ENCODE results near the gene PGS1. TPM values are rescaled to one million over a fixed set of nuclear protein-coding genes. Genes with fewer than 3 reads are reported as not detected.

The PGS1 gene
- total RNA-seq, 3 donors from 2014 or later = 47.4 to 51.7 (median 47.5) TPM

- DNase-seq (no peak), ATAC-seq (no peak)
- no peaks in the 10 kb centered on the region for H3K27me3 Mint-ChIP-seq (ENCODE audit: low read depth)
- peaks cover 4% of the 10 kb centered on the region for H3K4me1 Mint-ChIP-seq (ENCODE audit: low read depth)
- no peaks in the 10 kb centered on the region for H3K9me3 Mint-ChIP-seq
- peaks cover 60% of the 10 kb centered on the region for H3K36me3 Mint-ChIP-seq (ENCODE audit: insufficient read depth)
- H3K4me3 Mint-ChIP-seq = no peak overlapping the region
These were observed 19.2 kb downstream of the PGS1 start for GRCh38 chr17:78397681-78398101.

GRCh38 chr17:78398390-78398789 lies 19.9 kb downstream of the PGS1 start:
- Mint-ChIP-seq H3K4me3 (no peak overlapping the region), H3K9me3 (no peaks in the 10 kb centered on the region), H3K27me3 (ENCODE audit: low read depth) (no peaks in the 10 kb centered on the region), H3K4me1 (ENCODE audit: low read depth) (peaks cover 2% of the 10 kb centered on the region), H3K36me3 (ENCODE audit: insufficient read depth) (peaks cover 65% of the 10 kb centered on the region)
- ATAC-seq = no peak
- DNase-seq = no peak

- Mint-ChIP-seq H3K9me3 (no peaks in the 10 kb centered on the region), H3K36me3 (ENCODE audit: insufficient read depth) (peaks cover 67% of the 10 kb centered on the region)
- no peak for ATAC-seq
These were observed 20.7 kb downstream of the PGS1 start for GRCh38 chr17:78399028-78399692.

DNA sequence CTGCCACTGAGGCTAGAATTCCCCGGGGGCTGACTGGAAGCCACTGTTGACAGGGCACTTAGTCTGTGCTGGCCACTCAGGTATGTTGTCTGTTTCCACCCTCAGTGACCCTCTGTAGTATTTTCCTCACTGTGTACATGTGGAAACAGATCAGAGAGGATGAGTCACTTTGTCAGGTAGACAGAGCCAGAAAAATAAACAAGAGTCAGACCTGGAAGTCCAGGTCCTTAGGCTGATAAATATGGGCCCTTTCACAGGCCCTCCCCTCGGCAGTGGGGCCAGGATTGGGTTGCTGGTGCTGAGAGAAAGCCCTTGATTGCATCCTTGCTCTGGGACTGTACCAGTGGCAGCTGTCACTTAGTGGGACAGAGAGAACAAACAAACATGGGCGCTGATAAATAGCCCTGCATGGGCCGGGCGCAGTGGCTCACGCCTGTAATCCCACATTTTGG lies 21.3 kb downstream of the PGS1 start:
- Mint-ChIP-seq H3K27me3 (ENCODE audit: low read depth) (no peaks in the 10 kb centered on the region), H3K4me1 (ENCODE audit: low read depth) (no peaks in the 10 kb centered on the region), H3K9me3 (no peaks in the 10 kb centered on the region), H3K4me3 (no peak overlapping the region), H3K36me3 (ENCODE audit: insufficient read depth) (peaks cover 68% of the 10 kb centered on the region)
- ATAC-seq (no peak), DNase-seq (no peak)

More at GRCh38 chr17:78399028-78399692, 20.7 kb downstream of the PGS1 start:
- DNase-seq = no peak
- no peaks in the 10 kb centered on the region for H3K4me1 Mint-ChIP-seq (ENCODE audit: low read depth)
- no peaks in the 10 kb centered on the region for H3K27me3 Mint-ChIP-seq (ENCODE audit: low read depth)
- no peak overlapping the region for H3K4me3 Mint-ChIP-seq

DNA sequence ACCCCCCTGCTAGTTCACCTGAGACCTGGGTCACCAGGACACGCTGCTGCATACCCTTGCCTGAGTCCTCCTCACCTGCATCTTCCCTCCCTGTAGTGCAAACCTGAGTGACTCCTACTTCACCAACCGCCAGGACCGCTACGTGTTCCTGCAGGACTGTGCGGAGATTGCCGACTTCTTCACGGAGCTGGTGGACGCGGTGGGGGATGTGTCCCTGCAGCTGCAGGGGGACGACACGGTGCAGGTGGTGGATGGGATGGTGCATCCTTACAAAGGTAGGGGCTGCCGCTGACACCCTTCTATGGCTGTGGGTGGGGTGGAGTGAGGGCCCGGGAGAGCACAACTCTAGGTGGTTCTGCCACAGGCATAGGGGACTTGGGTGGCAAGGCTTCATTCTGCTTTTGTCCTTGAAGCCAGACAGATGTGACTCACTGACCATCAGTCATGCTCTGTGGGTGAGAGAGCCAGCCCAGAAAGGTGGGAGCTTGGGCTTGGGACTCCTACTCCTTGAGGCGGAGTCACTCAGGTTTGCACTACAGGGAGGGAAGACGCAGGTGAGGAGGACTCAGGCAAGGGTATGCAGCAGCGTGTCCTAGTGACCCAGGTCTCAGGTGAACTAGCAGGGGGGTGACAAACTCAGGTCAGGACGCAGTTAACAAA lies 22.3 kb downstream of the PGS1 start:
- no peak for DNase-seq
- H3K4me3 Mint-ChIP-seq = no peak overlapping the region
- H3K27me3 Mint-ChIP-seq (ENCODE audit: low read depth) = no peaks in the 10 kb centered on the region
- ATAC-seq = no peak
- H3K4me1 Mint-ChIP-seq (ENCODE audit: low read depth) = peaks cover 1% of the 10 kb centered on the region
- no peaks in the 10 kb centered on the region for H3K9me3 Mint-ChIP-seq
- peaks cover 60% of the 10 kb centered on the region for H3K36me3 Mint-ChIP-seq (ENCODE audit: insufficient read depth)

GRCh38 chr17:78401246-78401645 lies 22.8 kb downstream of the PGS1 start:
- peaks cover 3% of the 10 kb centered on the region for H3K4me1 Mint-ChIP-seq (ENCODE audit: low read depth)
- H3K9me3 Mint-ChIP-seq = no peaks in the 10 kb centered on the region
- no peak for DNase-seq
- peaks cover 56% of the 10 kb centered on the region for H3K36me3 Mint-ChIP-seq (ENCODE audit: insufficient read depth)
- ATAC-seq = no peak
- no peak overlapping the region for H3K4me3 Mint-ChIP-seq
- H3K27me3 Mint-ChIP-seq (ENCODE audit: low read depth) = no peaks in the 10 kb centered on the region

DNA sequence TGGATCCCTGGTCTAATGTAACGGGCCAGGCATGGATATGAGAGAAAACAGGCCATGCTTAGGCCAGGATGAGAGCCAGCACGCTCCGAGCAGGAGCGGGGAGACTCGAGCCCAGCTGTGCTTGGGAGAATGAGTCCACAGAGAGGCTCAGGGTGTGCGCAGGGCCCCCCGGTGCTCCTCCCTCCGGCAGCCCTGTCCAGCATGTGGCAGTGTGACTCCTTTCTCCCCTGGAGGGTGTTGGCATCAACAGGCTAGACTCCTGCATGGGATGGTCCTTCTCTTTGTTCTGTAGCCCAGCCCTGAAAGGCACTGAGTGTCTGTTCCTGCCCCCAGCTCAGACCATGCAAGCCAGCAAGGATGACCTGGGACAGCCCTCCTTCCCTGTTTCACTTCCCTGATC lies 23.4 kb downstream of the PGS1 start:
- H3K4me1 Mint-ChIP-seq (ENCODE audit: low read depth) = peaks cover 6% of the 10 kb centered on the region
- no peak overlapping the region for H3K4me3 Mint-ChIP-seq
- H3K36me3 Mint-ChIP-seq (ENCODE audit: insufficient read depth) = peaks cover 52% of the 10 kb centered on the region
- ATAC-seq = no peak
- no peaks in the 10 kb centered on the region for H3K27me3 Mint-ChIP-seq (ENCODE audit: low read depth)
- no peaks in the 10 kb centered on the region for H3K9me3 Mint-ChIP-seq
- DNase-seq = no peak

DNA sequence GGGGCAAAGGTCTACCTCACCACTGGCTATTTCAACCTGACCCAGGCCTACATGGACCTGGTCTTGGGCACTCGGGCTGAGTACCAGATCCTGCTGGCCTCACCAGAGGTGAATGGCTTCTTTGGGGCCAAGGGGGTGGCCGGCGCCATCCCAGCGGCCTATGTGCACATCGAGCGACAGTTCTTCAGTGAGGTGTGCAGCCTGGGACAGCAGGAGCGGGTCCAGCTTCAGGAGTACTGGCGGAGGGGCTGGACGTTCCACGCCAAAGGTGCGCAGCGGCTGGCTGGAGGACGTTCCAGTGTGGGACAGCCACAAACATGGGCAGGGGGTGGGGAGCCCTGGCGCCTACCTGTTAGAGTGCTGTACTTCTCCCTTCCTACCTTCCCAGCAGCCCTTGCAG lies 25.4 kb downstream of the PGS1 start:
- DNase-seq (no peak), ATAC-seq (no peak)
- Mint-ChIP-seq H3K4me1 (ENCODE audit: low read depth) (peaks cover 19% of the 10 kb centered on the region), H3K4me3 (no peak overlapping the region), H3K9me3 (no peaks in the 10 kb centered on the region), H3K36me3 (ENCODE audit: insufficient read depth) (peaks cover 39% of the 10 kb centered on the region), H3K27me3 (ENCODE audit: low read depth) (no peaks in the 10 kb centered on the region)

DNA sequence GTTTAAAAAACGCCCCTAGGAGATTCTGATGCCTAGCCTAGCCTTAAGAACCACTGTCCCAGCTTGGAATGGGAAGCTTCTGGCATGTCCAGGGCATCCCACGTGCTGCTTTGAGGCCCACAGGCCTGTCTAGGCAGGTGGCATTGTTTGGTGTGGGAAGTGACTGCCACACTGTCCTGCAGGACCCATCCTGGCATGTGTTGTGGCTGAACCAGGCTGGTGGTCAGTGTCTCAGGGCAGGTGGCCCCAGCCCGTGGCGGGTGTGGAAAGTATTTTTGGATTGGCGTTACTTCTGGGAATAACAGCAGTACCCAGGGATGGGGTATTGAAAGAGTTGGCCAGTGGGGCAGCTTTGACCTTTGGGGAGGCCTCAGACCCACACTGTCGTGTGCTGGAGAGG lies 27.9 kb downstream of the PGS1 start:
- Mint-ChIP-seq H3K4me3 (no peak overlapping the region), H3K27me3 (ENCODE audit: low read depth) (no peaks in the 10 kb centered on the region), H3K9me3 (no peaks in the 10 kb centered on the region), H3K4me1 (ENCODE audit: low read depth) (peaks cover 30% of the 10 kb centered on the region), H3K36me3 (ENCODE audit: insufficient read depth) (peaks cover 23% of the 10 kb centered on the region)
- DNase-seq (no peak), ATAC-seq (no peak)

GRCh38 chr17:78406920-78407319 lies 28.5 kb downstream of the PGS1 start:
- no peaks in the 10 kb centered on the region for H3K27me3 Mint-ChIP-seq (ENCODE audit: low read depth)
- H3K36me3 Mint-ChIP-seq (ENCODE audit: insufficient read depth) = peaks cover 25% of the 10 kb centered on the region

DNA sequence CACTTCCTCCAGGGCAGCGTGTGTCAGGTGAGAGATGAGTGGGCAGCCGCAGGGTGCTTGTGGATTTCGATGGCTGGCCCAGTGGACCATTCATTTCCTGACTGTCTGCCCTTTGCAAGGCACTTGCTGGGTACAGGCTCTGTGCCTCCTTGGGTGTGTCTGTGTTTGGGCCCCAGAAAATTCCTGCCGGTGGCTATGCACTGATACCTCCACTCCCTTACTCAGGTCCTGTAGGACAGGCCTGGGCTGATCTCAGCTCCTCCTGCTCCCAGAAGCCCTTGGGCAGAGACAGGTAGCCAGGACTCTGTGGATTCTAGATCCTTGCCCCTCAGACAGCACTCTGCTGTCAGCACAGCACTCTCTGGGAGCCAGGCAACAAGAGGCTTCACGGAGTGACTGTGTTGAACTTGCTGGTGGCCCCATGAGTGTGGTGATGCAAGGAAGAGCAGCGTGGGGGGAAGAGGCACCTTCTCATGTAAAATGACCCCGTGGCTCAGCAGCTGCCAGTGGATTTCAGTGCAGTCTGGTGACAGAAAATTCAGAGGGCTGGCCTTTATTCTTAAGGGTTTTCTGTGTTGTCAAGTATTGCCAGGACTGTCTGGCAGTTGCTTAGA lies 29.0 kb downstream of the PGS1 start:
- no peak overlapping the region for H3K4me3 Mint-ChIP-seq
- H3K4me1 Mint-ChIP-seq (ENCODE audit: low read depth) = peaks cover 38% of the 10 kb centered on the region
- no peak for ATAC-seq
- H3K36me3 Mint-ChIP-seq (ENCODE audit: insufficient read depth) = peaks cover 23% of the 10 kb centered on the region
- DNase-seq = no peak
- H3K27me3 Mint-ChIP-seq (ENCODE audit: low read depth) = no peaks in the 10 kb centered on the region
- H3K9me3 Mint-ChIP-seq = no peaks in the 10 kb centered on the region

More at GRCh38 chr17:78406920-78407319, 28.5 kb downstream of the PGS1 start:
- DNase-seq = no peak
- Mint-ChIP-seq H3K4me3 (no peak overlapping the region), H3K4me1 (ENCODE audit: low read depth) (peaks cover 32% of the 10 kb centered on the region), H3K9me3 (no peaks in the 10 kb centered on the region)
- ATAC-seq = no peak

DNA sequence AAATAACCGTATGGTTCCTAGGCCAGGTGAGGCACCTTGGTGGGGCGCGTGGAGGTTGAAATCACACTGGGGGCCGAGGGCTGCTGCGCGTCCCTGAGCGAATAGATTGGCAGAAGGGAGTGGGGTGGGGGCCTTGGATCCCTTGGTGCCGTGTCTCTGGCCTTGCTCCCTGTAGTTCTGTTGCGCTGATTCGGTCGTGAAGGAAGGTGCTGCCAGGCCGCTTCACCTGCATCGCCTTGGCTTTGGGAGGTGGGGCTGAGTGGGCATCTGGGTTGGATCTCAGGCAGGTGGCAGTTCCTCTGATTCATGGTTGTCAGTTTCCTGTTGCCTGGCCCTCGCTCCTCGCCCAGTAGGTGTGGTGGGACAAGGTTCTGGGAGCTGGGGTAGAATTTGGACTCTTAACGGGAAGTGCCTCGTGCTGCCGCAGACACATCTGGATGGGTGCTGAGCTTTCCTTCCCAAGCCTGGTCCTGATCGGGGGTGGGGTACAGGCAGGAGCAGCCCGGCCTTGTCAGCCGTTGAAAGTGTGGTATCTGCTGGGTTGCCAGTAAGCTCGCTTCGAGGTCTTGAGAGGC lies 30.1 kb downstream of the PGS1 start:
- Mint-ChIP-seq H3K9me3 (no peaks in the 10 kb centered on the region), H3K4me1 (ENCODE audit: low read depth) (peaks cover 48% of the 10 kb centered on the region), H3K27me3 (ENCODE audit: low read depth) (no peaks in the 10 kb centered on the region), H3K36me3 (ENCODE audit: insufficient read depth) (peaks cover 12% of the 10 kb centered on the region), H3K4me3 (no peak overlapping the region)
- ATAC-seq = no peak
- no peak for DNase-seq

GRCh38 chr17:78409191-78409928 lies 30.9 kb downstream of the PGS1 start:
- no peaks in the 10 kb centered on the region for H3K27me3 Mint-ChIP-seq (ENCODE audit: low read depth)
- H3K4me3 Mint-ChIP-seq = no peak overlapping the region
- peaks cover 6% of the 10 kb centered on the region for H3K36me3 Mint-ChIP-seq (ENCODE audit: insufficient read depth)
- DNase-seq (no peak), ATAC-seq (no peak)
- H3K9me3 Mint-ChIP-seq = no peaks in the 10 kb centered on the region
- peaks cover 56% of the 10 kb centered on the region for H3K4me1 Mint-ChIP-seq (ENCODE audit: low read depth)

DNA sequence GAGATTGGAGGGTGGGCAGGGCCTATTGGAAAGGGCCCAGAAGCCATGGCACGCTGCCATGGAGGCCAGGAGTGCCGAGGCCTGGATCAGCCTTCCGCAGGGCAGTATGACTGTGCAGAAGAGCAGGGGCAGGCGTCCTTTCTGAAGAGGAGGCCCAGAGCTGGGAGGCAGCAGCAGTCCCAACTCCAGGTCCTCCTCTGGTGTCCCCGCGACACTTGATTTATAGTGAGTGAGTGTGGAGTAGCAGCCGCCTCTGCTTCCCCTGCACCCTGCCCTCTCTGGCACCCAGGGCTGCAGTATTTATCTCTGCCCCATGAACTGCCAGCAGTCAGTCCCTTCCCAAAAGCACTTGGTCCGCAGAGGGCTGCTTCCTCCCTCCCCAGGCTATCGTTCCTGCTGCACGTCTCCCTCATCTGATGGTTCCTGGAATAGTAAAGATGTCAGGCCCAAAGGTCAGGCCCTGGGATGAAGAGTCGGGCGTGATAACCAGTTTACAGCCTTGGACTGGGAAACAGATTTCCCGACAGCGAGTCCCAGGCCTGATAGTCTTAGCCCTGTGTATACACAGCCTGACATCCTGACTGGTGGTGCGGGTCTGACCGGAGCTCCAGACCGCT lies 32.9 kb downstream of the PGS1 start:
- Mint-ChIP-seq H3K4me3 (no peak overlapping the region), H3K9me3 (no peaks in the 10 kb centered on the region), H3K36me3 (ENCODE audit: insufficient read depth) (peaks cover 5% of the 10 kb centered on the region), H3K27me3 (ENCODE audit: low read depth) (no peaks in the 10 kb centered on the region), H3K4me1 (ENCODE audit: low read depth) (peaks cover 73% of the 10 kb centered on the region)
- ATAC-seq = no peak
- DNase-seq = no peak
